IMR-90 (cell line): ENCODE measurements around the gene N4BP2L1. TPM values are rescaled to one million over a fixed set of nuclear protein-coding genes. Genes with fewer than 3 reads are reported as not detected.

Experiments used
- ATAC-seq: fragments of 200-7000 bp; cut with Tn5 transposase; 2 replicates; pipeline ENCODE4 v1.9.1; 2020; ENCODE audit warnings: low read depth, mild to moderate bottlenecking, moderate library complexity
- BruUV-seq: library from RNA; stranded (reverse); fragments of 400-500 nt; replicated peaks from 2 replicates; lab custom pipeline; 2021; lab: Mats Ljungman, UMichigan
- CTCF ChIA-PET: fragments of 300-600 bp; formaldehyde crosslinking; extraction: SDS; loops from one replicate; lab custom pipeline; 2021; ENCODE audit warnings: antibody characterized with exemption; lab: Yijun Ruan, JAX
- POLR2A ChIA-PET: fragments of 300-600 bp; sonication (Branson Sonifier 250); formaldehyde crosslinking; loops from one replicate; lab custom pipeline; 2022; ENCODE audit warnings: antibody characterized with exemption; ENCODE audit not compliant: unreplicated experiment; lab: Charles Lee
- DNase-seq: peaks from one replicate; pipeline ENCODE4 v3.0.0; 2013
- H2AFZ ChIP-seq: replicated peaks from 2 replicates; pipeline ENCODE3; 2013; ENCODE audit warnings: low read length, mild to moderate bottlenecking; ENCODE audit not compliant: poor library complexity
- H2AK5ac ChIP-seq: 2 replicates; pipeline ENCODE4 v1.6.1; 2013; ENCODE audit warnings: low read depth, low read length, inconsistent platforms
- H2AK9ac ChIP-seq: replicated peaks from 2 replicates; pipeline ENCODE3; 2013; ENCODE audit warnings: mild to moderate bottlenecking, low read depth, low read length, moderate library complexity; ENCODE audit not compliant: poor library complexity
- H2BK120ac ChIP-seq: 2 replicates; pipeline ENCODE4 v1.6.1; 2013; ENCODE audit warnings: low read depth, low read length, inconsistent platforms
- H2BK15ac ChIP-seq: 3 replicates; pipeline ENCODE4 v1.6.1; 2013; ENCODE audit warnings: low read depth, low read length, inconsistent platforms
- H2BK20ac ChIP-seq: 2 replicates; pipeline ENCODE4 v1.6.1; 2013; ENCODE audit warnings: low read depth, mild to moderate bottlenecking, inconsistent platforms, low read length, moderate library complexity
- H2BK5ac ChIP-seq: 2 replicates; pipeline ENCODE4 v1.6.1; 2013; ENCODE audit warnings: mild to moderate bottlenecking, low read depth, low read length, inconsistent platforms; ENCODE audit not compliant: poor library complexity, severe bottlenecking
- H3K14ac ChIP-seq: replicated peaks from 2 replicates; pipeline ENCODE4 v1.6.1; 2013; ENCODE audit warnings: low read depth, low read length, inconsistent platforms
- H3K18ac ChIP-seq: 2 replicates; pipeline ENCODE4 v1.6.1; 2013; ENCODE audit warnings: low read depth, low read length, control low read depth
- H3K23ac ChIP-seq: 2 replicates; pipeline ENCODE4 v1.6.1; 2013; ENCODE audit warnings: low read depth, low read length, inconsistent platforms
- H3K27ac ChIP-seq: 2 replicates; pipeline ENCODE4 v1.5.1; 2013; ENCODE audit warnings: mild to moderate bottlenecking, control low read depth, low read length; ENCODE audit not compliant: insufficient read depth
- H3K27me3 ChIP-seq: 2 replicates; pipeline ENCODE4 v1.6.1; 2013; ENCODE audit warnings: low read length; ENCODE audit not compliant: control insufficient read depth, insufficient read depth
- H3K36me3 ChIP-seq: 2 replicates; pipeline ENCODE4 v1.6.1; 2013; ENCODE audit warnings: low read length, mixed read lengths; ENCODE audit not compliant: control insufficient read depth, insufficient read depth
- H3K4ac ChIP-seq: 2 replicates; pipeline ENCODE4 v1.6.1; 2013; ENCODE audit warnings: low read depth, low read length, inconsistent platforms
- H3K4me1 ChIP-seq: 2 replicates; pipeline ENCODE4 v1.6.1; 2013; ENCODE audit warnings: low read length, mixed read lengths; ENCODE audit not compliant: control insufficient read depth, insufficient read depth
- H3K4me2 ChIP-seq: 2 replicates; pipeline ENCODE4 v1.6.1; 2013; ENCODE audit warnings: low read depth, mild to moderate bottlenecking, control low read depth, low read length, moderate library complexity
- H3K4me3 ChIP-seq: 2 replicates; pipeline ENCODE4 v1.5.1; 2013; ENCODE audit warnings: low read depth, mild to moderate bottlenecking, control low read depth, low read length, moderate library complexity; ENCODE audit not compliant: insufficient read depth
- H3K56ac ChIP-seq: 2 replicates; pipeline ENCODE4 v1.6.1; 2013; ENCODE audit warnings: low read length, inconsistent platforms; ENCODE audit not compliant: insufficient read depth; ENCODE audit errors: extremely low read depth
- H3K79me1 ChIP-seq, 2 experiments: 2 replicates each; pipeline ENCODE4 v1.6.1; 2013; ENCODE audit warnings: low read length in 2 of 2, inconsistent platforms in 1 of 2, low read depth in 1 of 2
- H3K9ac ChIP-seq: 2 replicates; pipeline ENCODE4 v1.6.1; 2013; ENCODE audit warnings: low read depth, low read length, control low read depth
- H3K9me1 ChIP-seq: 2 replicates; pipeline ENCODE4 v1.6.1; 2013; ENCODE audit warnings: low read length, inconsistent platforms; ENCODE audit not compliant: insufficient read depth
- H3K9me3 ChIP-seq: 2 replicates; pipeline ENCODE4 v1.6.1; 2013; ENCODE audit warnings: low read length; ENCODE audit not compliant: control insufficient read depth, insufficient read depth
- H4K20me1 ChIP-seq: 2 replicates; pipeline ENCODE4 v1.6.1; 2013; ENCODE audit warnings: low read length, inconsistent platforms; ENCODE audit not compliant: insufficient read depth
- H4K5ac ChIP-seq: 2 replicates; pipeline ENCODE4 v1.6.1; 2013; ENCODE audit warnings: mild to moderate bottlenecking, low read depth, low read length, control low read depth
- H4K8ac ChIP-seq, 2 experiments: 2 replicates each; pipeline ENCODE4 v1.6.1; 2013; ENCODE audit warnings: low read depth in 2 of 2, low read length in 2 of 2, control low read depth in 1 of 2, inconsistent platforms in 1 of 2
- H4K91ac ChIP-seq: 2 replicates; pipeline ENCODE4 v1.6.1; 2013; ENCODE audit warnings: low read depth, low read length, inconsistent platforms; ENCODE audit not compliant: insufficient read depth
- CEBPB ChIP-seq: IDR thresholded peaks from 2 replicates; pipeline ENCODE4 v1.6.1; 2012; ENCODE audit warnings: low read depth, low read length, improper control_type of control experiment
- RAD21 ChIP-seq: IDR thresholded peaks from 2 replicates; pipeline ENCODE4 v1.6.1; 2012; ENCODE audit warnings: low read length, improper control_type of control experiment
- RCOR1 ChIP-seq: IDR thresholded peaks from 2 replicates; pipeline ENCODE4 v1.6.1; 2012; ENCODE audit warnings: mild to moderate bottlenecking, low read length, improper control_type of control experiment; ENCODE audit not compliant: insufficient replicate concordance
- RFX5 ChIP-seq: IDR thresholded peaks from 2 replicates; pipeline ENCODE4 v1.8.0; 2012; ENCODE audit warnings: low read depth, mild to moderate bottlenecking, low read length, moderate library complexity
- SMC3 ChIP-seq: fragments of 150-350 bp; IDR thresholded peaks from 2 replicates; pipeline ENCODE4 v1.6.1; 2016; ENCODE audit warnings: low read depth, mild to moderate bottlenecking, antibody characterized with exemption, low read length, moderate library complexity
- WGBS, 2 experiments: methylation state at CpG; one replicate each; pipeline versions ENCODE4 v1.1.5 to v1.1.7; 2013; ENCODE audit warnings: missing lambda C conversion rate in 2 of 2; ENCODE audit not compliant: insufficient read length in 1 of 2; ENCODE audit errors: extremely low coverage in 2 of 2; 5-methylcytosine and 5-hydroxymethylcytosine counted together
- dilution Hi-C: fragments of 300-500 bp; cut with HindIII; formaldehyde crosslinking; loops from one replicate; pipeline ENCODE4 v1.14.3; 2018; ENCODE audit warnings: low sequenced_read_pairs; ENCODE audit not compliant: unreplicated experiment
- in situ Hi-C: fragments of 300-500 bp; cut with MboI; formaldehyde crosslinking; loops from 3 replicates; pipeline ENCODE4 v1.14.3; 2019; ENCODE audit warnings: low sequenced_read_pairs, inconsistent platforms, mixed read lengths
- intact Hi-C: fragments of 100-400 bp; cut with micrococcal nuclease; formaldehyde crosslinking; loops from 2 replicates; pipeline ENCODE4 v1.10.0; 2022
- polyA plus RNA-seq, 3 experiments: library from polyadenylated mRNA; depleted of rRNA; stranded (reverse); fragments of >200 nt; gene quantifications; 2 replicates each; pipeline ENCODE4 v1.2.3, GENCODE V29; 2012; ENCODE audit warnings: low replicate concordance in 1 of 3
- total RNA-seq: library from RNA; depleted of rRNA; stranded (reverse); fragments of >200 nt; gene quantifications from 2 replicates; pipeline ENCODE4 v1.2.3, GENCODE V29; 2012
- TF ChIP-seq, protein P1 (sequence below): conservative IDR thresholded peaks from 2 replicates; pipeline ENCODE4 v1.5.1; 2012; ENCODE audit warnings: mild to moderate bottlenecking, low read depth, low read length, improper control_type of control experiment

Gene N4BP2L1
- total and polyA plus RNA-seq, 2 of the 4 experiments (the other 2 are of a cell fraction) = 0.18 to 0.46 TPM

DNA sequence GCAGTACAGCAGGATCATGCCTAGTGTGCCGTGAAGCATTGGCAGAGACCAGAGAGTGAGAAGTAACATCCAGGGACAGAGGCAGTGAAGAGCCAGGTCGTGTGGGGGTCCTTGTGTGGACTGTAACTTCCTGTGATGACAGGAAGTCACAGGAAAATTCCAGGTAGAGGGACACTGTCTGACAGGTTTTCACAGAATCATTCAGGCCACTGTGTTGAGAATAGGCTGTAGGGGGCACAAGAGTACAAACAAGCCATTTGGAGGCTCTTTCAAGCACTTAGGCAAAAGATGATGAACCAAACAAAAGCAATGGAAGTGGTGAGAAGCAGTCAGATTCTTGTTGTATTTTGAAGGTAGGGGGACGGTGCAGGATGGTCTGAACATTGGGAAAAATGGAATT lies 46.4 kb downstream of the N4BP2L1 start:
- ChIA-PET POLR2A (no interaction called here), CTCF (interaction anchor here (0.6 to 1.2 kb wide), 2 partner anchors 200 to 204 kb away, joined by 3 to 6 read pairs; no protein-coding TSS in a partner anchor)
- Histone ChIP-seq H3K4me3 (no peak overlapping the region), H4K5ac (no peak overlapping the region), H2AK5ac (no peak overlapping the region), H3K36me3 (peaks cover 1% of the 10 kb centered on the region; the same call in 1 of the 2 replicates), H3K27me3 (no peaks in the 10 kb centered on the region), H3K4me1 (no peaks in the 10 kb centered on the region), H3K4me2 (no peak overlapping the region), H4K91ac (no peak overlapping the region), H3K4ac (no peak overlapping the region), H3K9me1 (no peaks in the 10 kb centered on the region), H2AK9ac (no peak overlapping the region), H3K9ac (no peak overlapping the region), H3K23ac (no peak overlapping the region), H3K14ac (no peak overlapping the region), H4K8ac (no peak overlapping the region), H3K9me3 (no peaks in the 10 kb centered on the region), H3K56ac (no peak overlapping the region), H2BK5ac (no peak overlapping the region), H2BK20ac (no peak overlapping the region), H3K18ac (no peak overlapping the region), H3K79me1 (no peaks in the 10 kb centered on the region; a peak in 1 of 4 replicates), H3K27ac (no peak overlapping the region), H2BK15ac (no peak overlapping the region), H4K20me1 (no peaks in the 10 kb centered on the region), H2BK120ac (no peak overlapping the region), H2AFZ (peak overlapping the region; percentile 11)
- in situ Hi-C loops = no loop called here
- TF ChIP-seq RFX5 (no peak), SMC3 (peak; percentile 29; the same call in 1 of the 2 replicates), RAD21 (peak; percentile 55), RCOR1 (no peak), CEBPB (no peak)
- TF ChIP-seq, protein P1, sequence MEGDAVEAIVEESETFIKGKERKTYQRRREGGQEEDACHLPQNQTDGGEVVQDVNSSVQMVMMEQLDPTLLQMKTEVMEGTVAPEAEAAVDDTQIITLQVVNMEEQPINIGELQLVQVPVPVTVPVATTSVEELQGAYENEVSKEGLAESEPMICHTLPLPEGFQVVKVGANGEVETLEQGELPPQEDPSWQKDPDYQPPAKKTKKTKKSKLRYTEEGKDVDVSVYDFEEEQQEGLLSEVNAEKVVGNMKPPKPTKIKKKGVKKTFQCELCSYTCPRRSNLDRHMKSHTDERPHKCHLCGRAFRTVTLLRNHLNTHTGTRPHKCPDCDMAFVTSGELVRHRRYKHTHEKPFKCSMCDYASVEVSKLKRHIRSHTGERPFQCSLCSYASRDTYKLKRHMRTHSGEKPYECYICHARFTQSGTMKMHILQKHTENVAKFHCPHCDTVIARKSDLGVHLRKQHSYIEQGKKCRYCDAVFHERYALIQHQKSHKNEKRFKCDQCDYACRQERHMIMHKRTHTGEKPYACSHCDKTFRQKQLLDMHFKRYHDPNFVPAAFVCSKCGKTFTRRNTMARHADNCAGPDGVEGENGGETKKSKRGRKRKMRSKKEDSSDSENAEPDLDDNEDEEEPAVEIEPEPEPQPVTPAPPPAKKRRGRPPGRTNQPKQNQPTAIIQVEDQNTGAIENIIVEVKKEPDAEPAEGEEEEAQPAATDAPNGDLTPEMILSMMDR = peak; percentile 56
- 0 out of 2 replicates have a peak, but pooled peaks have one; percentile 65 for ATAC-seq
- dilution Hi-C loops = no loop called here
- BruUV-seq = no TSS peak
- intact Hi-C loops = loop anchor here (1.0 kb wide), 1 partner anchor 200 kb away; no protein-coding TSS in a partner anchor
- 92% methylated on average over 1 of the region's 3 CpGs; no CpG with 5 or more reads in 1 of the 2 experiments for WGBS, 2 experiments
- peak; percentile 37 for DNase-seq
